GM21786 (cell line): ENCODE measurements around the gene PRR3.

ENCODE experiments used
- ATAC-seq: cut with Tn5 transposase; IDR thresholded peaks from one replicate; pipeline ENCODE4 v1.9.1; 2021; ENCODE audit not compliant: unreplicated experiment

Gene PRR3

DNA sequence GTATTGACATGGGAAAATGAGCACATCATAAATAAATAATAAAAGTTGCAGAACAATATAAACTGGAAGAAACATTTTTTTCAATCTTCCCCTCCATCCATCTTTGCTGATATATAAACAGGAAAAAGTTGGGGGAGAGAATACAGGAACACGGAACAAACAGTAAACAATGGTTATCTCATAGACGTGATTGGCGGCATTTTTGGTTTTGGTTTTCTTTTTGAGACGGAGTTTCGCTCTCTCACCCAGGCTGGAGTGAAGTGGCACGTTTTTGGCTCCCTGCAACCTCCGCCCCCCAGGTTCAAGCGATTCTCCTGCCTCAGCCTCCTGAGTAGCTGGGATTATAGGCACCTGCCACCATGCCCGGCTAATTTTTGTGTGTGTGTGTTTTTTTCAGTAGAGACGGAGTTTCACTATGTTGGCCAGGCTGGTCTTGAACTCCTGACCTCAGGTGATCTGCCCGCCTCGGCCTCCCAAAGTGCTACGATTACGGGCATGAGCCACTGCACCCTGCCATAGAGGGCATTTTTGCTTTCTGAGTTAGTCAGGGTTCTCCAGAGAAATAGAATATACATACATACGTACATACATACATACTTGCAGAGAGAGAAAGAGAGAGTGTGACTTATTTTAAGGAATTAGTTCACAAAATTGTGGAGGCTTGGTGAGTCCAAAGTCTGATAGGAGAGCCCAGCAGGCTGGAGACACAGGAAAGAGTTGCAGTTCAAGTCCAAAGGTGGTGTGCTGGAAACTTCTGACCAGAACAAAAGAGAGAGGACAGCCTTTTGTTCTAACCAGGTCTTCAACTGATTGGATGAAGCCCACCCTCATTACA, 23.4 kb upstream of the PRR3 start:
- ATAC-seq = no peak

DNA sequence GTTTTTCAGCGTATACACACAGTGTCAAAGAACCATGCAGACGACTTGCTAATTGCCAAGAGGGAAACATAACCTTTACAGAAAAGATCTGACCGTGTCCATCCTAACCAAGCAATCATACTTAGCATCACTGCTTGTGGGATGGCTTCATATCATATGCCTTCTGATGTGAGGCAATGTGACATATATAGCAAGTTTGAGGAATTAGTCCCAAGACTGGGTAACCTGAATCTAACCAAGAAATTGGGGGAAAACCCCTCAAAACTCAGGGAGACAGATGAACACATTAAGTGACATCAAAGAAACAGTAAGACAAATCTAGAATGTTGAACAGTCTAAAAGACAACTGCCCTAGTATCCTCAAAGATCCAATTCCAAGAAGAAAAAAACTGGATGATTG, 19.2 kb upstream of the PRR3 start:
- no peak for ATAC-seq

DNA sequence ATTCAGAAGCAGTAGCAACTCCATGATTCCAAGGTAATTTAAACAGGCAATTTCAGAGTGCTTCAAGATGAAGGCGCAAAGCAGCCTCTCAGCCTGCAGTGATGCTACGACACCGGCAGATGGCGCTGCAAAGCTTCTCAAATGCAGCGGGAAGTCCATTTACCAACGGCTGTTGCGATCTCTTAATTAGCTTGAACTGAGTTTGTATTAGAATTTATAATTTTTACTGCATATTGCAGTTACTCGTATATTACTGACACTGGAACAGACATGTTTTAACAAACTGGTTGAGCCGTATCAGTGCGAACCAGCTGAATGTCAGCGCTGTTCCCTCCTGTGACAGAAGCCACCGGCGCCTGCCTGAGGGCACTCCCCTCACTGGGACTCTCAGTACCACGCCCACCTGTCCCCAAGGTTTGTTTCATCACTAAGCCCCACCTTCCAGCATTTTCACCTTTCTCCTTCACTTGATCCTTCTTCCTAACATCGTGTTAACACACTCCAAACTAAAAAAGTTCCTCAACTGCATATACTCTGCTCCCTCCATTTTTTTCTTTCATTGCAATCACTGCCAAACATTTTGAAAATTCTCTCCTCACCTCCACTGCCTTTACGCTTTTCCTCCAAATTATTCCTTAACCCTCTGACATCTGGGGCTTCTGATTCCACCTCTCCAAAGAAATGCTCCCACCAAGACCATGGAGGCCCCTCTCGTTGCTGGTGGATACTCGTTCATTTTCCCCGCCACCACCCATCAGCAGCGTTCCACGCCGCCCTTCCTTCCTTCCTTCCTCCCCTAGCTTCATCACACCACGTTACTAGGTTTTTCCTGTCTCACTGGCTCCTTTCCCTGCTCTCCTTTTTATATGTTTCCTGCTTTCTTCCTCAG, 15.3 kb upstream of the PRR3 start:
- no peak for ATAC-seq

DNA sequence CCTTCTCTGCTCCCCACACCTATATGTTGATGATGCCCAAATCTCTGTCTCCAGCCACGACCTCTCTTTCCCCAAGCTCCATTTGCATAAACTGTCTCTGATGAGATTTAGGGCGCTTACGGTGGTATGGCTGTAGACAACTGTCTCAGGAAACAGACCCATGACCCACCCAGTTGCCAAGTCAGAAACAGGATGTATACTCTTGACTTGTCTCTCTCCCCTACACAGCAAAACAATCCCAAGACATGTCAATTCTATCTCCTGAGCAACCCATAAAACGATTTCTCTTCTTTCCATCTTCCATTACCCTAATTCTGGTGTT, 14.7 kb upstream of the PRR3 start:
- no peak for ATAC-seq

DNA sequence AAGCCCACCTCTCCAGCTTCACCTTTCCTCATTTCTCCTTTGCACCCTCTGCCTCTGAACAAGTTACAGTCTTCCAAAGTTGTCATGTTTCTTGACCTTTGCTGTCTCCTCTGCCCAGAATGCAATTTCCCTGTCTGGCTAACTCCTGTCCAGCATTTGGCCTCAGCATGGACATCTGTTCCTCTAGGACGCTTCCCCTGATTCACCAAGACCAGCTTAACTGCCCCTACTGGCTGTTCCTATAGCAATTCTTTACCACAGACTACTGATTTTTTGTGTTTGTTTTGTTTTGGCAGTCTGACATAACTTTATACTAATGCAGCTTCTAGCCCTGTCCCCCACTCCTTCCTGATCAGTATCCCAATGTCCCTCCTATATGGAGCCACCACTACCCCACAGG, 14.2 kb upstream of the PRR3 start:
- no peak for ATAC-seq

DNA sequence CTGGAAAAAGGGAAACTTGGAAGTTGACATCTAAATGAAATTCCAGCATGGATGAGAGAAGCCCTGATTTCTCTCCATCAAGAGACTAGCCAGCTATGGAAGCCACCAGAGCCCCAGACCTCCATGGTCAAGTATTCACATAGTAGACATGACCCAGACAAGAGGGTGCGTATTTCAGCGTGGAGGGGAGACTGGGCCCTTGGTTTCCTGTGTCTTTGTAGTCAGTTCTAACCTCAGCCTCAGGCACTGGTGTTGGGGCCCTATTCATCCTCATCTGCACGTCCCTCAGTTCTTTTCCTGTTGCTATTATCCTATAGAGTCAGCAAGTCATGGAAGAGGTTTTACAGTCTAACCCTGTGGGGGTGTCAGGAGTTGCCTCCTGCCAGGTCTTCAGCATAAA, 13.3 kb upstream of the PRR3 start:
- ATAC-seq = no peak

DNA sequence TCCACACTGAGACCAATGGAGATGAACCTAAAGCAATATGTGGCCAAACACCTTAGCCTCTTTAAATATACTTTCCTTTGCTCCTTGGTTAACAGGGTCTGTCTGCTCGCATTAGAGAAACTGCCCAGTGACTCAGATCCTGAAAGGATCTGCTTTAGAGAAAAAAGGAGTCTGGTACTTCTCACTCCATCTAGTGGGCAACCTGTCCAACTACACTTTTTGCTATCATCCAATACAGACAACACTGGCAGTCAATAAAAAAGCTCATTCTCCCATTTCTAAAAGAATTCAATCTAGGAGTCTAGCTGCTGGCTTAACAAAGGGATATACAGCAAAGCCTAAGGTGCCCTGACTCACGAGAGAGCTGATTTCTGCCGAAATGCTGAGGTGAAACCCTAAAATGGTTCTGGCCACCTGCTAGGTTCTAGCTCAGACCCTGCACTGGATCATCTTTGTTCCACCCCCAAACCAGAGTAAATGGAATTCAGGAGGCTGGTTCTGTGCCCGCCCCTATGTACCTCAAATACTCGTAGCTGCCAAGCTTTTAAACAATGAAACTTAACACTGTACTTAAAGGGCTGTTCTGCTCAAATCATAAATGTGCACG, 12.3 kb upstream of the PRR3 start:
- no peak for ATAC-seq

DNA sequence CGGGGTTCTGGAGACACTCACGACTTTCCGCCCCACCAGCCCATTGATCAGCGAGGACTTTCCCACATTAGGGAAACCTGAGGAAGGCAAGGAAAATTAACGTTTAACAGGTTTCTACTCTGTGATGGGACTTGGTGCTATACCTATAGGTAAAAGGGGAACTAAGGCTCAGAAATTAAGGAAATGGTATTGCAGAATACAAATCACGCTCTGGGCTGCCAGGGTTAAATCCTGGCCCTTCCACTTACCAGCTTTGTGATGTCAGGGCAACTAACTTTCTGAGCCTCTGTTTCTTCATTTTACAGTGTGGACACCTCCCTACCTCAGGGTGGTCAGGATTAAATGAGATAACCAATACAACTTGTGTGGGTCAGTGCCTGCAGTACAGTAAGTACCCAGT, 9.6 kb upstream of the PRR3 start:
- ATAC-seq = no peak

DNA sequence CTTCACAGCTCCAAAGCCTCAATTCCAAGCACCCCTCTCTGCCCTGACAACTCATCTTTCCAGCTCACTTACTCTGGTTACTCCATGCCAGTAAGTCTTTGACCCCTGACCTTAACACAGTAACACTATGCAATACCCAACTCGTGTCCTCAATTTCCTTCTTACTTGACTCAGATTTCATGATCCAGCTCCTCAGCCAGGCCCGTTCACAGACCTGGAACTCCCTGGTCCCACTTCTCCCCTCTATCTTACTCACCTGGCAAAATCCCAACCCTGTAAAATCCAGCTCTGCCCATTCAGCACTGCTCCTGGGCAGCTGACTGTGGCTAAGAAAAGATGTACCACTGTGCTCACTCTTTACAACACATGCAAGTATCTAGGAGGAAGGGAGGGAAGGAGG, 8.7 kb upstream of the PRR3 start:
- ATAC-seq = no peak

DNA sequence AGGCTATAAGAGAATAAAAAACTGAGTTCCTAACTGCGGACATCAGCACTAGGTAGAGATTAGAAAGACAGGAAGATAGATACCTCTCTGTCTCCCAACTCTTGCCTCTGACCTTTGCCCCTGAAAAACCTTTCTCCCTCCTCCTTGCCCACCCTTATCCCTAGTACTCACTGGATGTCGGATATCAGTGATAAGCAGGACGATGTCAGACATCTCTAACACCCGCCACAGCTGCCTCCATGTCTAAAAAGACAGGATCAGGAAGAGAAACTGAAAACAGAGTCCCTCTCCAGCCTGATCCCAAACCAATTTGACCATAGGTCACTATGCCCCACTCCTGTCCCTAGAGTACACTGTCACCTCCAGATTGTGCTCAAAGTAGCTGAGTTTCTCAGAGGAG, 2.7 kb upstream of the PRR3 start:
- ATAC-seq = no peak

DNA sequence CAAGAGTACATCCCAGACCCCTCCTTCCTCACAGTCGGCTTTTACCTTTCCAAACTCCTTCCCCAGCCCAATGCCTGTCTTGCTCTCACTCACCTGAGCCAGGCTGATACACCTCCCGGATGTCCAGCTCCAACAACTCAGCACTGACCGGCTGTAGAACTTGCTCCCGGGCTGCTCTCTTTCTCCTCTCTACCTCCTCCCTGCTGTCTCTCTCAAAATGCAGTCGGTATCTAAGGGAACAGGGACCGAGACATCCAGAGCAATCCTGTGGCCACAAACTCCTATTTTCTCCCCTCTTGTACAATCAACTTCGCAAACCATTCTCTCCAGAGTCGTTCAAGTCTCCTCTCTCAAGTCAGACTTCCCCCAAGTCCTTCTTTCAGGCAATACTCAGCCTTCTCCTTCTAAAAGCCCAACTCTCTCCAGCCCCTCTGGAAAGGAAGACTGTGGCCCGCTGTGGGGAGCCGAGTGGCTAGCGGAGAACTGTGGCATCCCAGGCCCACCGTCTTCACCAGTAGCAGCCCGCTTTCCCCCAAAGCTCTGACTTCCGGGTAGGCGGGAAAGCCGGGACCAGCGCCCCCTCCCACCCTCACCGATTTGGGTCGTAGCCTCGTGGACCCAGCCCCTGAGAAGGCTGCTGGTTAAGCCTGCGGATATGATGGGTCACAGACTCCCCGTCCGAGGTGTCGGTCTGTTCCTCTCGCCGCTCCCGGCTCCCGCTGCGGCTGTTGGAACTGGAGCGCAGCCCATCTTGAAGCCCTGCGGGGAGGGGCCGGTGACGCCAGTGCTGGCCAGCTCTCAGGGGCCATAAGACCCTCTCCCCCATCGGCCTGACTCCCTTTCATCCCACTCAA, 1.9 kb upstream of the PRR3 start:
- ATAC-seq = no peak

DNA sequence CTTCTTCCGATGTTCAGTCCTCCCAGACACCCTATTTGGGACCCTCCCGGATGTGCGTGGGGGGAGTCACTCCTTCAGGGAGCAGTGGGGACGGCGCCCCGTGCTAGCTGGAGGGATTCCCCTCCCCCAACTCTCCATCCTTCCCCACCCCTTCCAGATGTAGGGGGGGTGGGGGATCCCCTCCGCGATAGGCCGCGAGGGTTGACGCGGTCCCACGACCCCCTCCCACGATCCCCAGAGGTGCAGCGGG, 1.4 kb upstream of the PRR3 start:
- no peak for ATAC-seq

DNA sequence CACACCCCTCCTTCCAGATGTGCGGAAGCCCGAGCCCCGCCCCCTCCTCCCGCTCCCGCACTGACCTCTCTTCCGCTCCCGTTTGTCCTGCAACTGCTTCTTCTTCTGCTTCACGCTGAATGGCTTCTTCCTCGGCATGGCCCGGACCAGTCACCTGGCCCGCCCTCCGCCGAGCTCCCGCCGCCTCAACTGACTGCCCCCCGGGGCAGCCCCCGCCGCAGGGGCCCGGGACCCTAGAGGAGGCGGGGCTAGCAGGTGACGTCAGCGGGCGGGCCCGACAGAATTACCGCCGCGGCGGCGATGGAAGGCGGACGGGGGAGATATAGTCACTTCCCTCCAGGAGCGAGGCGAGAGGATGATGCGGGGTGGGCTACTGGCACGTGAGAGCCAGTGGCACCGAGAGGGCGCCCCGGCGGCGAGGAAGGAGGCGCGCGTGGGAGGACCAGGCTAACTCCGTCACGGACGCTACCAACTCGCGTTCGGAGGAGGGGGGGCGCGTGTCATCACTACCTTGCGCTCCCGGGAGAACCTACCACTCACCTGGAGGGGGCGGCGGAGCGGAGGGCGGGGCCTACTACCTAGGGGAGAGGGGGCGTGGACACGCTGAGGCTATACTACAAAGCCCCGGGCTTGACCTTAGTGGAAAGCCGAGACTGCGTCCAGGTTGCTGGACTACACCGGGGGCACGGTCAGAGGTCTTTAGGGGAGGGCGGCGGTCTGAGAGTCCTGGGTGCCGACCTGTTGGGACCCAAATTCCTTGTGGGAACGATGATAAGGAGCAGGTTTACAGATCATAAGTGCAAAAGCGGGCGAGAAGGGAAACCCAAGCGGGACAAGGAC, 809 bp upstream of the PRR3 start, which contains the start of gene GNL1:
GNL1 (minus strand) TSS at position 424 of the 840 bp plus-strand sequence; CDS start at position 138, 286 bp downstream.
- peak; percentile 81 for ATAC-seq

DNA sequence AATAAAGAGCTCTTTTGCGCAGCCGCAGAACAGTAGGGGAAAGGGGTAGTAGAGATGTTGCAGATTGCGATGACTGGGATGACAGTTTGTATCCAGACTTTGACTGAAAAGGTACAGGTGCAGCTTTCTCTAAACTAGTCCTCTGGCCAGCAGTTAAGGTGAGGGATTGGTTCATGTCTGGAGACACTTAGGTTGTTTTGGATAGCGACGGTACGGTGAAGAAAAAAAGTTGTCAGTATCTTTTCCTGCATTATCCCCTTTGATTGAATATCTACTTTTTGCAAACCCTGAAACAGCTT, 537 bp downstream of the PRR3 start:
- ATAC-seq = no peak

DNA sequence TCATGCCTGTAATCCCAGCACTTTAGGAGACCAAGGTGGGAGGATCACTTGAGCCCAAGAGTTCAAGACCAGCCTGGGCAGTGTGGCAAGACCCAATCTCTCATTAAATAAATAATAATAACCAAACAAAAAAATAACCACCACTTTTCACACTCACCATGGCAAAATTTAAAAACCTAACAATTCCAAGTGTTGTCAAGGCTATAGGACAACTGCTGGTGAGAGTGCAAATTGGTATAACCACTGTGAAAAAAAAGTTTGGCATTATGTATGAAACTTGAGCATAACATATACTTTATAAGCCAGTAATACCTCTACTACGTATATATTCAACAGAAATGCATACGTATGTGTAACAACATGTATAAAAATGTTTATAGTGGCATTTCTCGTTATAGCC, 3.8 kb downstream of the PRR3 start:
- ATAC-seq = no peak

DNA sequence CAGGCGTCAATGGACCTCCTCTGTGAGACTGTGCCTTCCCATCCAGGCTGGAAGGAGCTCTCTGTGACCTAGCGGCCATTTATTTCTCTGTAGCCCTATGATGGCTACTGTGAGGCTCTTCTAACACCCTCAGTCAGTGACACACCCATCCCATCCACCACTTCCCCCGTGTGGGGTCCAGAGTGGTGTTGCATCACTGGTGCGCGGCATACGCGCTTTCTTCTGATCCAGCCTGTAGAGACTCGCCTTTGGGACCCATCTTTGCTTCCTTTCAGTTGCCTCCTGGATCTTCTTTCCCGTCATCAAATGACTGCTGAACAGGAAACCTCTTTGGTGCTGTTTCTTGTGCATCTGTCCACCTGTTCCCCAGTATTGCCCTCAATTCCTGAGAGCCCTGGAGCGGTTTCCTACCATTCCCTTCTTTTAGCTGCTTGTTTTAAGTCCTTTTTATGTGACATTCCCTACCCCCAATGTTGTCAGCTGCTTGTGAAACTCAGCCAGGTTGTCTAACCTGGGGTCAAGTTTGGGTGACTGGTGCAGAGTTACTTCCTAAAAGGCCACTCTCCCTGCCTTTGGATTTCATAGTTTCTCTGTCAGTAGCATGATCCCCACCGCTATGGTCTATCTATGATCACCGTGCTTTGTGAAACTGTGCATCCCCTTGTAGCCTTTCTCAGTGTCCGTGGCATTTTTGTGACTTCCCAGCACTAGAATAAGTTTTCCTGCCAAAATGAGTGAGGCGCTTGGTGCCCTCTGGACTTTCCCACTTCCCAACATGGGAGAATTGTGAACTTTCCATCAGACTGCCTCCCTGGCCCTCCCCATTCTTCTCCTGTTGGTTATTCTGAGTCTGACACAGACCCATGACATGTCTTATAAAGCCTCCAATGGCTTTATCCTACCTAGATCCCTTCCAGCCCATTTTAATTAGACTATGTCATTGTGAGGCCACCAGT, 5.7 kb downstream of the PRR3 start:
- ATAC-seq = no peak

DNA sequence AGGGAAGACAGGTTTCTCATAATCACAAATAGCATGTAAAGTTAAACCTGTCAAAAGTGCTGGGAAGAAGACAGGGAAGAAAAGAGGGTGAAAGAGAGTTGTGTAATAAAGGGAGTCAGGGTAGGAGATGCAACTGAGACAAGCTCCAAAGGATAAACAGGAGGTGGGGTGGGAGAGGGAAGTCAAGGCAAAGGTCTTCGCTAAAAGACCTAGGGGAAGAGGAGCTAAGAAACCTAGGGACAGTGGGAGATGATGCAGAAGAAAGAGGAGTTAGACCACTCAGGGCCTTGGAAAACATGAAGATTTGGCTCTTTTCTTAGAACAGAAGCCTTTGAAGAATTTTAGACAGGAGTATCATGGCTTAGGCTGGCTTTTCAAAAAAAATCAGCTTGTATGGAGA, 7.0 kb downstream of the PRR3 start:
- ATAC-seq = no peak

DNA sequence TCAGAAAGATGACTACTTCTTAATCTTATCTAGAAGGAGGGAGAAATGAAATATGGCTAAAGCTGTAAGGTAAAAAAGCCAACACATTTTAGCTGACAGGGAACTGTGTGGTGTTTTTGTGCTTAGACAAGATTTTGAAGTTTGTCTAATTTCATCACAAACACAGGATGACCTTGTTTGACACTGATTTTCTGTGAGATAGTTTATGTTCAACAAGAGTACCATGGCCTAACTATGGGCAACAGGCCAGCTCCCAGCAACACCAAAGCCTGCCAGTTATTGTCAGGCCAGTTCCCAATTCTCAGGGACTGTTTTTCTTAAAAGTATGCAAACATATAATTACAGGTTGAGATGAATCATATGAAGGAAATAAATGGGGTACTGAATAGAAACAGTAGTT, 8.7 kb downstream of the PRR3 start:
- no peak for ATAC-seq

DNA sequence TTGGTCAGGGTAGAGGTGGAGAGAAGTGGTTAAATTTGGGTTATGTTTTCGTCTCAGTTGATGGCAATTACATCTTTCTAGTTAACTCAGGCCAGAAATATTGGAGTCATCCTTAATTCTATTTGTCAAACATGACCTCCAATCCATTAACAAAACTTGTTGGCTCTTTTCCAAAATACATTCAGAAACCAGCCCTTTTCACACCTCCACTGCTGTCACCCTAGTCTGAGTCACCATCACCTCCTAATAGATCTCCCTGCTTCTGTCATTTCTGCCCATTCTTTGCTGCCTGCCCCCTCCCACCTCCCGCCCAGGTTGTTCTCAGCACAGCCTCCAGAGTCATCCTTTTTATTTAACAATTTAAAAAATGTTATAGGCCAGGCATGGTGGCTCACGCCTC, 11.2 kb downstream of the PRR3 start:
- ATAC-seq = no peak
